Measurements from ENCODE around the gene KIRREL2. TPM values are rescaled to one million over a fixed set of nuclear protein-coding genes. Genes with fewer than 3 reads are reported as not detected.

KIRREL2 gene
- total and polyA plus RNA-seq, 2 donors (not counting 1 experiment from before 2014, with no cell fraction given) = not detected

GRCh38 chr19:35871611-35872010 is 14.9 kb downstream of the KIRREL2 start:
- Histone ChIP-seq H3K9ac (ENCODE audit: low read length) (no peak overlapping the region), H3K79me2 (ENCODE audit: control insufficient read depth, insufficient read depth, low read length) (no peaks in the 10 kb centered on the region), H3K27me3 (replicated peaks in 1 of 4; ENCODE audit: control extremely low read depth in 1 of 4, control insufficient read depth in 3 of 4, insufficient read depth in 4 of 4, low read length in 3 of 4) (peaks cover 0 to 66% (median 31%) of the 10 kb centered on the region in 4 experiments), H4K20me1 (ENCODE audit: control insufficient read depth, insufficient read depth, low read length, poor library complexity, severe bottlenecking) (peaks cover 3% of the 10 kb centered on the region), H3K27ac (ENCODE audit: low read length in 2 of 2) (no peak overlapping the region), H3K4me1 (ENCODE audit: control insufficient read depth in 2 of 2, insufficient read depth in 2 of 2, low read length in 2 of 2) (peaks cover 23 to 25% of the 10 kb centered on the region in 2 donors), H3K36me3 (replicated peaks in 1 of 2; ENCODE audit: control extremely low read depth in 1 of 2, control insufficient read depth in 1 of 2, extremely low read depth in 1 of 2, insufficient read depth in 2 of 2, low read length in 1 of 2) (no peaks in the 10 kb centered on the region), H2AFZ (ENCODE audit: insufficient read depth, low read depth, low read length, poor library complexity, severe bottlenecking) (no peak overlapping the region), H3K4me3 (ENCODE audit: control extremely low read depth in 1 of 5, extremely low read depth in 1 of 5, insufficient read depth in 1 of 5, low read depth in 2 of 5, low read length in 4 of 5) (no peak overlapping the region), H3K4me2 (replicated peaks; ENCODE audit: low read depth, low read length, poor library complexity, severe bottlenecking) (no peak overlapping the region), H3K9me3 (ENCODE audit: control extremely low read depth in 1 of 3, control insufficient read depth in 2 of 3, insufficient read depth in 1 of 3, low read length in 2 of 3) (peaks cover 0 to 28% (median 0%) of the 10 kb centered on the region in 3 donors)
- Mint-ChIP-seq H3K4me3 (no peak overlapping the region), H3K4me1 (peaks cover 18% of the 10 kb centered on the region), H3K27me3 (peaks cover 54% of the 10 kb centered on the region), H3K9me3 (ENCODE audit: insufficient read depth) (no peaks in the 10 kb centered on the region), H3K27ac (no peak overlapping the region)
- WGBS (ENCODE audit: insufficient coverage) = 93% methylated on average over 4 of the region's 12 CpGs
- TF ChIP-seq EZH2 (IDR thresholded peaks at IDR 0.05; ENCODE audit: borderline replicate concordance, insufficient read depth, low read depth, low read length, poor library complexity, severe bottlenecking) (no peak), CTCF (IDR thresholded peaks at IDR 0.05) (no peak)
- ATAC-seq (ENCODE audit: low read depth) = no peak
- ChIA-PET POLR2A (no interaction called here), CTCF (no interaction called here)
- intact Hi-C loops (cut with micrococcal nuclease) = no loop called here
- no peak for DNase-seq

GRCh38 chr19:35872180-35872579 is 15.5 kb downstream of the KIRREL2 start:
- Mint-ChIP-seq H3K4me1 (peaks cover 18% of the 10 kb centered on the region), H3K9me3 (ENCODE audit: insufficient read depth) (no peaks in the 10 kb centered on the region), H3K27ac (no peak overlapping the region), H3K27me3 (peaks cover 56% of the 10 kb centered on the region), H3K4me3 (no peak overlapping the region)
- H3K27ac ChIP-seq (ENCODE audit: low read length in 2 of 2) = no peak overlapping the region
- peaks cover 3% of the 10 kb centered on the region for H4K20me1 ChIP-seq (ENCODE audit: control insufficient read depth, insufficient read depth, low read length, poor library complexity, severe bottlenecking)
- peaks cover 0 to 28% (median 0%) of the 10 kb centered on the region in 3 donors for H3K9me3 ChIP-seq (ENCODE audit: control extremely low read depth in 1 of 3, control insufficient read depth in 2 of 3, insufficient read depth in 1 of 3, low read length in 2 of 3)
- WGBS (ENCODE audit: insufficient coverage) = 85% methylated on average over 2 of the region's 5 CpGs
- H2AFZ ChIP-seq (ENCODE audit: insufficient read depth, low read depth, low read length, poor library complexity, severe bottlenecking) = no peak overlapping the region
- no peak for DNase-seq
- ChIA-PET CTCF (no interaction called here), POLR2A (no interaction called here)
- H3K9ac ChIP-seq (ENCODE audit: low read length) = no peak overlapping the region
- H3K4me3 ChIP-seq (ENCODE audit: control extremely low read depth in 1 of 5, extremely low read depth in 1 of 5, insufficient read depth in 1 of 5, low read depth in 2 of 5, low read length in 4 of 5) = no peak overlapping the region
- TF ChIP-seq EZH2 (IDR thresholded peaks at IDR 0.05; ENCODE audit: borderline replicate concordance, insufficient read depth, low read depth, low read length, poor library complexity, severe bottlenecking) (no peak), CTCF (IDR thresholded peaks at IDR 0.05) (no peak)
- H3K4me2 ChIP-seq (replicated peaks; ENCODE audit: low read depth, low read length, poor library complexity, severe bottlenecking) = no peak overlapping the region
- no peak for ATAC-seq (ENCODE audit: low read depth)
- H3K79me2 ChIP-seq (ENCODE audit: control insufficient read depth, insufficient read depth, low read length) = no peaks in the 10 kb centered on the region
- H3K27me3 ChIP-seq (replicated peaks in 1 of 4; ENCODE audit: control extremely low read depth in 1 of 4, control insufficient read depth in 3 of 4, insufficient read depth in 4 of 4, low read length in 3 of 4) = peaks cover 0 to 63% (median 31%) of the 10 kb centered on the region in 4 experiments
- peaks cover 23 to 25% of the 10 kb centered on the region in 2 donors for H3K4me1 ChIP-seq (ENCODE audit: control insufficient read depth in 2 of 2, insufficient read depth in 2 of 2, low read length in 2 of 2)
- intact Hi-C loops (cut with micrococcal nuclease) = no loop called here
- no peaks in the 10 kb centered on the region for H3K36me3 ChIP-seq (replicated peaks in 1 of 2; ENCODE audit: control extremely low read depth in 1 of 2, control insufficient read depth in 1 of 2, extremely low read depth in 1 of 2, insufficient read depth in 2 of 2, low read length in 1 of 2)

All from B cell (primary cell).